BJ (cell line): Measurements from ENCODE around the gene VAV2. TPM values are rescaled to one million over a fixed set of nuclear protein-coding genes. Genes with fewer than 3 reads are reported as not detected.

Experiments used
- CTCF ChIA-PET: fragments of 350-600 bp; formaldehyde crosslinking; extraction: SDS; loops from one replicate; lab custom pipeline; 2021; ENCODE audit warnings: antibody characterized with exemption, inconsistent platforms; lab: Yijun Ruan, JAX
- POLR2A ChIA-PET: fragments of 300-600 bp; sonication (Branson Sonifier 250); formaldehyde crosslinking; extraction: SDS; loops from one replicate; lab custom pipeline; 2021; ENCODE audit warnings: antibody characterized with exemption; lab: Charles Lee
- DNase-seq: peaks from one replicate; pipeline ENCODE4 v3.0.0-alpha.2; 2011; ENCODE audit warnings: low read depth
- H3K27me3 ChIP-seq: 2 replicates; pipeline ENCODE4 v1.6.0; 2011; ENCODE audit warnings: low read length; ENCODE audit not compliant: control insufficient read depth, insufficient read depth
- H3K36me3 ChIP-seq: 2 replicates; pipeline ENCODE4 v1.5.1; 2011; ENCODE audit warnings: low read length; ENCODE audit not compliant: control insufficient read depth, insufficient read depth
- H3K4me3 ChIP-seq: 2 replicates; pipeline ENCODE4 v1.5.1; 2011; ENCODE audit warnings: low read depth, mild to moderate bottlenecking, control low read depth, low read length
- CTCF ChIP-seq: IDR thresholded peaks from 2 replicates; pipeline ENCODE4 v1.5.1; 2011; ENCODE audit warnings: low read depth, mild to moderate bottlenecking, control low read depth, inconsistent platforms, low read length, moderate library complexity; ENCODE audit not compliant: insufficient read depth
- polyA plus RNA-seq: library from polyadenylated mRNA; depleted of rRNA; stranded (reverse); fragments of >200 nt; gene quantifications from 2 replicates; pipeline ENCODE4 v1.2.3, GENCODE V29; 2011

The VAV2 gene
- polyA plus RNA-seq, 1 experiment, result 9.9 TPM

DNA sequence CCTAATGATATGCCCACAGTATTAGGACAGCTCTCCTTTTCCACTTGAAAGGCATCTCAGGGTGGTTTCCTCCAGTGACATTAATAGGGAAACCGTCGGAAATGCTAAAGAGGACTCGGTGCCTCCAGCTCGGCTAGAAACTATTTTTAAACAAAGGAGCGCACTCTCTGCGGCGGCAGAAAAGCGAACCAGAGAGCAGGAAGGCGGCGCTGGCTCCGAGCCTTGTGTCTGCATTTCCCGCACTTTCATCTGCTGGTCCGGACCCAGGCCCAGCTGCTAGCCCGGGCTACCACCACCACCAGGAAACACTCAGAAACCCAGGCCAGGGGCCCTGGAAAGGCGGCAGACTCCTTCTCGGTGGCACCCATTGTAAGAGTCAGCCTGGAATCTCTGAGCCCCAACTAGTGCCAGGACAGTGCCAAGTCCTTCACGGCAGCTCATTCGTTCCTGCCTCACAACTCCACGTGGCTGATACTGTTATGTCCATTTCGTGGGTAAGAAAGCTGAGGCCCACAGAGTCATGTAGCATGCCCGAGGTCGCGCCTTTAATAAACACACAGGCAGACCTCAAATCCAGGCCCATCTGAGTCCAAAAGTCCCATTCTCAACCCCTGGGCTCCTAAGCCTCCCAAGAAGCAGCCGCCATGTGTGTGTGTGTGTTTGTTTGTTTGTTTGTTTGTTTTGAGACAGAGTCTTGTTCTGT lies 73.9 kb downstream of the VAV2 start:
- ChIA-PET POLR2A (no interaction called here), CTCF (no interaction called here)
- Histone ChIP-seq H3K36me3 (peaks cover 1% of the 10 kb centered on the region; the same call in 1 of the 2 replicates), H3K4me3 (no peak overlapping the region), H3K27me3 (no peaks in the 10 kb centered on the region)
- no peak for DNase-seq
- TF ChIP-seq CTCF, result no peak

- no peak overlapping the region for H3K4me3 ChIP-seq
- POLR2A ChIA-PET, result no interaction called here
- H3K36me3 ChIP-seq, result peaks cover 1% of the 10 kb centered on the region; the same call in 1 of the 2 replicates
- DNase-seq, result no peak
- TF ChIP-seq CTCF, result no peak
- no peaks in the 10 kb centered on the region for H3K27me3 ChIP-seq
- CTCF ChIA-PET, result no interaction called here
Observed at GRCh38 chr9:133917375-133917774, 74.7 kb downstream of the VAV2 start.

DNA sequence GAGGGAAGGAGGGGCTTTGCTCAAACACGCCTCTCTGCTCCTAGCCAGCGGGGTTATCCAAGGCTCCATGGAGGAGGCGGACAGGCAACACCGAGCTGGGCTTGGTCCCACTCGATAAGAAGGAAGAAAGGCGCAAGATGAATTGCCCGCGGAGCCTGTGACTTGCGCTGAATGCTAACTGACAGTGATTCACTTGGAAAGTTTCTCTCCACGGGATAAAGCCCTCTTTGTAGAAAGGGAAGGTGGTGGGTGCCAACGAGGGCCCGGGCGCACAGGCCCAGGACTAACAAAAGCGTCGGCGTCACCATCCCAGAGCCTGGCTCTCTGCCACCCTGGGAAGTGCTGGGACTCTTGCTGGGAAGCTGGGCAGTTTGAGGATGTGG lies 76.0 kb downstream of the VAV2 start:
- Histone ChIP-seq H3K27me3 (no peaks in the 10 kb centered on the region), H3K4me3 (no peak overlapping the region), H3K36me3 (no peaks in the 10 kb centered on the region; the same call in 1 of the 2 replicates)
- ChIA-PET CTCF (no interaction called here), POLR2A (no interaction called here)
- DNase-seq, result no peak
- TF ChIP-seq CTCF, result no peak

GRCh38 chr9:133915534-133916158 lies 76.5 kb downstream of the VAV2 start:
- no peak overlapping the region for H3K4me3 ChIP-seq
- no peak for DNase-seq
- ChIA-PET CTCF (no interaction called here), POLR2A (no interaction called here)
- no peaks in the 10 kb centered on the region for H3K27me3 ChIP-seq
- no peak for TF ChIP-seq CTCF
- no peaks in the 10 kb centered on the region; the same call in 1 of the 2 replicates for H3K36me3 ChIP-seq

DNA sequence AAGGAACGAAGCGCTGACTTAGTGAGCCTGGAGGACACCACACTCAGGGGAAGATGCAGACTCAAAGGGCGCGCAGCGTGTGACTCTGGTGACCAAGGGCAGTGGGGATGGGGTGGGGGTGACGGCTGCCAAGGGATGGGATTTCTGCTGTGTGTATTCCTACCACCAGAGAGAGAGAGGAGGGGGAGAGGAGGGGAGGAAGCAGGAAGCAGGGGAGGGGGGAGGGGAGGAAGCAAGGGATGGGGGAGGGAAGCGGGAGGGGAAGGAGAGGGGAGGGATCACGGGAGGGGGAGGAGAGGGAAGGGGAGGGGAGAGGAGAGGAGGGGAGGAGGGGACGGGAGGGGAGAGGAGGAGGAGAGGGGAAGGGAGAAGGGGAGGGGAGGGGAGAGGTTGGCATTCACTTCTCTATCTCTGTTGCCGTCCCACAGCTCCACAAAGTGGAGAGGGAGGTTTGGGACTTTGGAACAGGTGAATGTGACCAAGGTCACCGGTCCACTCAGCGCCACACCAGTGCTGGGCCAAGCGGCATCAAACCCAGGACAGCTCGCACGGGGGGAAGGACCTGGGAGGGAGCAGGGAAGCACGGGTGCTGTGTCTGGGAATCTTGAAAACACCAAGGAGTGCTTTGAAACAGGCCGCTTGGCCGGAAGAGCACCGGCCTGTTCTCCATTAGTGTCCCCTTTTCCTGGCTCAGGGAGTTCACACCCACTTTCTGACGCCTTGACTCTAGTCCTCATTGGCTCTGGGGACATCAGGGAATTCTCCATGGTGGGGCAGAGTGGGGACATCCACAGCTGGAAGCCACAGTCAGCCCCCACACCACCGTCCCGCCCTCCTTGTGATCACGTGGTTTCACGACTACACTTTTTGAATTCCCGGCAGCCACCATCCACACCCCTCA lies 77.4 kb downstream of the VAV2 start:
- DNase-seq, result no peak
- CTCF ChIA-PET, result no interaction called here
- TF ChIP-seq CTCF, result no peak

More for the DNA sequence above, 77.4 kb downstream of the VAV2 start:
- POLR2A ChIA-PET, result no interaction called here
- no peak overlapping the region for H3K4me3 ChIP-seq
- no peaks in the 10 kb centered on the region for H3K27me3 ChIP-seq
- H3K36me3 ChIP-seq, result no peaks in the 10 kb centered on the region
